MCF 10A (cell line): ENCODE measurements around the gene NFIA. TPM values are rescaled to one million over a fixed set of nuclear protein-coding genes. Genes with fewer than 3 reads are reported as not detected.
A peak's percentile ranks its signal among the peaks of the same experiment; 100 is the strongest.

ENCODE experiments used
- BruUV-seq: library from RNA; stranded (reverse); fragments of 400-500 nt; replicated peaks from 2 replicates; lab custom pipeline; 2021; lab: Mats Ljungman, UMichigan
- CTCF ChIA-PET: fragments of 300-600 bp; sonication (Branson Sonifier 250); formaldehyde crosslinking; extraction: SDS; loops from one replicate; lab custom pipeline; 2021; ENCODE audit warnings: antibody characterized with exemption, inconsistent platforms; lab: Yijun Ruan, JAX
- POLR2A ChIA-PET: fragments of 300-600, 350-650 bp; sonication (Branson Sonifier 250); formaldehyde crosslinking; extraction: SDS; loops from one replicate; lab custom pipeline; 2020; ENCODE audit warnings: antibody characterized with exemption, inconsistent platforms; lab: Yijun Ruan, JAX
- DNase-seq: peaks from one replicate; pipeline ENCODE4 v3.0.0-alpha.2; 2018; ENCODE audit not compliant: unreplicated experiment
- H3K27ac Mint-ChIP-seq: one replicate; pipeline ENCODE4 v1.8.0; 2022; ENCODE audit warnings: mild to moderate bottlenecking, low read depth, mixed read lengths; ENCODE audit not compliant: unreplicated experiment
- H3K27me3 Mint-ChIP-seq: one replicate; pipeline ENCODE4 v1.8.0; 2022; ENCODE audit warnings: mixed read lengths; ENCODE audit not compliant: insufficient read depth, unreplicated experiment
- H3K36me3 Mint-ChIP-seq: one replicate; pipeline ENCODE4 v1.8.0; 2022; ENCODE audit warnings: mild to moderate bottlenecking, moderate library complexity, mixed read lengths; ENCODE audit not compliant: insufficient read depth, unreplicated experiment
- H3K4me1 Mint-ChIP-seq: one replicate; pipeline ENCODE4 v1.8.0; 2022; ENCODE audit warnings: mixed read lengths; ENCODE audit not compliant: insufficient read depth, unreplicated experiment
- H3K4me3 Mint-ChIP-seq: one replicate; pipeline ENCODE4 v1.8.0; 2022; ENCODE audit warnings: mild to moderate bottlenecking, moderate library complexity, mixed read lengths; ENCODE audit not compliant: unreplicated experiment
- H3K9me3 Mint-ChIP-seq: one replicate; pipeline ENCODE4 v1.8.0; 2022; ENCODE audit warnings: mixed read lengths; ENCODE audit not compliant: unreplicated experiment
- intact Hi-C: fragments of 100-400 bp; cut with micrococcal nuclease; formaldehyde crosslinking; loops from 2 replicates; pipeline ENCODE4 v1.14.1; 2022
- total RNA-seq: library from RNA; stranded (reverse); gene quantifications from 2 replicates; pipeline ENCODE4 v1.2.3, GENCODE V29; 2022
- TF ChIP-seq, protein P1 (sequence below): fragments of 200-600 bp; IDR thresholded peaks from one replicate; pipeline ENCODE4 v1.8.0; 2022; ENCODE audit warnings: antibody characterized with exemption, mild to moderate bottlenecking; ENCODE audit not compliant: unreplicated experiment

Gene NFIA
- total RNA-seq, 1 experiment from 2014 or later: 54.8 TPM

DNA sequence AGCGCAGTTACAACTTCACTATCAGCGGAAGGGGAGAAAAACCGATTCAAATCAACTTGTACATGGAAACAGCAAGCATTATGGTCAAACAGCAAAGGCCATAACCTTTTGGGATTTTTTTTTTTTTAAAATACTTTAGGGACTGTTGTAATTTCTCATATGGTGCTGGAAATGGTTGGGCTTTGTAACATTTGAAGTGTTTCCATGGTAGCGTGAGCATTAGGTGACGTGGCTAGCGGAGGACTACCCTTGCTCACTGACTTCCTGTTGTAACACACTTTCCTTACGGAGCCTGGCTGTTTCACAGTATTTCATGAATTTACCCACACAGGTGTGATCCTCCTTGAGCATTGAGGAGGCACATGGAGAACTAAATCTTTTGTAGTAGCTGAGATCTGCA is 373.0 kb downstream of the NFIA start:
- DNase-seq: no peak
- TSS peak; percentile 23 for BruUV-seq
- intact Hi-C loops: no loop called here
- H3K4me1 Mint-ChIP-seq: peaks cover 13% of the 10 kb centered on the region
- no peak overlapping the region for H3K4me3 Mint-ChIP-seq
- no peak overlapping the region for H3K27ac Mint-ChIP-seq
- TF ChIP-seq, protein P1, sequence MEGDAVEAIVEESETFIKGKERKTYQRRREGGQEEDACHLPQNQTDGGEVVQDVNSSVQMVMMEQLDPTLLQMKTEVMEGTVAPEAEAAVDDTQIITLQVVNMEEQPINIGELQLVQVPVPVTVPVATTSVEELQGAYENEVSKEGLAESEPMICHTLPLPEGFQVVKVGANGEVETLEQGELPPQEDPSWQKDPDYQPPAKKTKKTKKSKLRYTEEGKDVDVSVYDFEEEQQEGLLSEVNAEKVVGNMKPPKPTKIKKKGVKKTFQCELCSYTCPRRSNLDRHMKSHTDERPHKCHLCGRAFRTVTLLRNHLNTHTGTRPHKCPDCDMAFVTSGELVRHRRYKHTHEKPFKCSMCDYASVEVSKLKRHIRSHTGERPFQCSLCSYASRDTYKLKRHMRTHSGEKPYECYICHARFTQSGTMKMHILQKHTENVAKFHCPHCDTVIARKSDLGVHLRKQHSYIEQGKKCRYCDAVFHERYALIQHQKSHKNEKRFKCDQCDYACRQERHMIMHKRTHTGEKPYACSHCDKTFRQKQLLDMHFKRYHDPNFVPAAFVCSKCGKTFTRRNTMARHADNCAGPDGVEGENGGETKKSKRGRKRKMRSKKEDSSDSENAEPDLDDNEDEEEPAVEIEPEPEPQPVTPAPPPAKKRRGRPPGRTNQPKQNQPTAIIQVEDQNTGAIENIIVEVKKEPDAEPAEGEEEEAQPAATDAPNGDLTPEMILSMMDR: no peak
- peaks cover 38% of the 10 kb centered on the region for H3K36me3 Mint-ChIP-seq
- ChIA-PET POLR2A (interaction anchor here (1.1 kb wide), 1 partner anchor 130 kb away, joined by 3 read pairs; no protein-coding TSS in a partner anchor), CTCF (interaction anchor here (0.8 kb wide), 1 partner anchor 476 kb away, joined by 4 read pairs; no protein-coding TSS in a partner anchor)
- H3K9me3 Mint-ChIP-seq: no peaks in the 10 kb centered on the region
- no peaks in the 10 kb centered on the region for H3K27me3 Mint-ChIP-seq

DNA sequence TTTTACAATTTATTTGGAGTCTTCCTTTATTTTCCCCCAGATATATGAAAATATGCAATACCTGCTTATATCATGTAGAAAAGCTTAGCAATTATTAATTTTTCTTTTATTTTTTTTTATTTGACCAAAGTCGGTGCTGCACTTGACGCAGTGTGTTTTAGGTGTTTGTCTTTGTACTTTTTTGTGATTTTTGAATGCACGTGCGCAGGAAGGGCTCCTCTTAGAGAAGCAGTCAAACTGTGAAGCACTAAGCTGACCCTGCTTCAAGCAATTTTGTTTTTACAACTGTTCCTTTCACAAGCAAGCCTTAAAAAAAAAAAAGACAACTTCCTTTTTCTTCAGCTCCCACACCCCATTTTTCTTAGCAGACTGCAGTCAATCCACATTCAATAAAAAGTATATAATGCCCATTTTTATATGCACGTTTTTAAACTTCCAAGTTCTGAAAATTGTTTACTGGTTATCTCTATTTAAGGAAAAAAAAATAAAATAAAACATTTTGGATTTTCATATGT is 375.2 kb downstream of the NFIA start:
- TF ChIP-seq, protein P1: no peak
- no peaks in the 10 kb centered on the region for H3K27me3 Mint-ChIP-seq
- DNase-seq: no peak
- no TSS peak for BruUV-seq
- ChIA-PET CTCF (interaction anchor here (0.6 to 0.9 kb wide), 8 partner anchors 40 to 1123 kb away, joined by 3 to 4 read pairs (median 3); no protein-coding TSS in a partner anchor), POLR2A (interaction anchor here (0.6 to 1.0 kb wide), 4 partner anchors 30 to 214 kb away, joined by 3 read pairs; no protein-coding TSS in a partner anchor)
- intact Hi-C loops: no loop called here
- H3K9me3 Mint-ChIP-seq: no peaks in the 10 kb centered on the region
- no peak overlapping the region for H3K27ac Mint-ChIP-seq
- peaks cover 13% of the 10 kb centered on the region for H3K4me1 Mint-ChIP-seq
- H3K4me3 Mint-ChIP-seq: no peak overlapping the region
- peaks cover 45% of the 10 kb centered on the region for H3K36me3 Mint-ChIP-seq

DNA sequence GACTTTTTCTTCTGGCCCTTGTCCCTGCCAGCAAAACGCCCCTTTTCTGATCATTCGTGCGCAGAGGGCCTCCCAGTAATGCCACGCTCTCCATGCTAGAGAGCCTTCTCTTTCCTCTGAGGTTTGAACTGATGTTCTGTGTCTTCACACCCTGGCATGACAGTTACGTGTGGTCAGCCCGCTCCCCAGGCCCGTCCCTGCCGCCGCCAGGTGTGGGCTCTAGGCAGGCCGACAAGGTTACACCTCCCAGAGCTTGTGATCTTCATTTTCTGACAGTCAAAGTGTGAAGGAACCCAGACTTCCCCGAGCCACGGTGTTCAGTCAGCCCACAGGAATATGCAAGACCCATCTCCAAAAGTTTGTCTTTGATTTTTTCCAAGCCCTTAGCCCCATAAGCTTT is 377.0 kb downstream of the NFIA start:
- no peaks in the 10 kb centered on the region for H3K9me3 Mint-ChIP-seq
- ChIA-PET CTCF (interaction anchor here (1.0 kb wide), 1 partner anchor 28 kb away, joined by 3 read pairs; no protein-coding TSS in a partner anchor), POLR2A (interaction anchor here (0.6 kb wide), 1 partner anchor 131 kb away, joined by 3 read pairs; no protein-coding TSS in a partner anchor)
- BruUV-seq: no TSS peak
- TF ChIP-seq, protein P1: no peak
- H3K4me3 Mint-ChIP-seq: no peak overlapping the region
- H3K36me3 Mint-ChIP-seq: peaks cover 54% of the 10 kb centered on the region
- H3K27me3 Mint-ChIP-seq: no peaks in the 10 kb centered on the region
- no peak overlapping the region for H3K27ac Mint-ChIP-seq
- intact Hi-C loops: no loop called here
- DNase-seq: no peak
- no peaks in the 10 kb centered on the region for H3K4me1 Mint-ChIP-seq

DNA sequence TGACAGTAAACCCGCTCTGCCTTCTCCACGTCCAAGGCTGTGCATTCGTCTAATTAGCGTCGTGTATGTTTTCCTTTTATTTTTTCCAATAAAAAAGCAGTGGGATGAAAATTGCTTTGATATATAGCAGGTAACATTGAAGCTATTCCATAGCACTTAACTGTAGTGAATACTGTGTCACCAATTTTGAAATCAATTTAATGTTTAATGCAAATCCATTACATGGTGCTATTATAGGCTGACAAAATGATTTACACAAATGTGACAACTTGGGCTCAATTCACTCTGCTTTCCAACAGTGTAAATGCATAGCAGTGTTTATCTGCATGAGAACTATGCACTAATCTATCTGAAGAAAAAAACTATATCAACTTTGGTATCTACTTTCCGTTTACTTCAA is 377.8 kb downstream of the NFIA start:
- H3K4me1 Mint-ChIP-seq: no peaks in the 10 kb centered on the region
- H3K9me3 Mint-ChIP-seq: no peaks in the 10 kb centered on the region
- intact Hi-C loops: no loop called here
- BruUV-seq: no TSS peak
- ChIA-PET POLR2A (interaction anchor here (0.8 kb wide), 1 partner anchor 123 kb away, joined by 3 read pairs; no protein-coding TSS in a partner anchor), CTCF (no interaction called here)
- DNase-seq: no peak
- H3K27me3 Mint-ChIP-seq: no peaks in the 10 kb centered on the region
- no peak overlapping the region for H3K4me3 Mint-ChIP-seq
- peaks cover 48% of the 10 kb centered on the region for H3K36me3 Mint-ChIP-seq
- TF ChIP-seq, protein P1: no peak
- H3K27ac Mint-ChIP-seq: peak overlapping the region; percentile 11
